Activated CD4-positive, CD25-positive, alpha-beta regulatory T cell (primary cell): ENCODE data around the gene ACSS2.

Source experiments
- DNase-seq, 4 experiments: peaks; one replicate each; lab custom pipeline; 2025; lab: John Stamatoyannopoulos, UW

Gene ACSS2

GRCh38 chr20:34876406-34877282 is at the start of gene ACSS2:
Gene ACSS2 (plus strand): TSS chr20:34876612. CDS start chr20:34876646, 34 bp downstream.
- peak; percentile 87 to 97 (median 92) for DNase-seq

GRCh38 chr20:34829191-34829590 is 47.2 kb upstream of the ACSS2 start:
- DNase-seq, result no peak

- no peak for DNase-seq
Measured at GRCh38 chr20:34831936-34832335, 44.5 kb upstream of the ACSS2 start.

- no peak for DNase-seq
Measured at GRCh38 chr20:34834459-34834893, 41.9 kb upstream of the ACSS2 start.

- no peak for DNase-seq
Measured at GRCh38 chr20:34842143-34842542, 34.3 kb upstream of the ACSS2 start.

- DNase-seq, result no peak
Measured at GRCh38 chr20:34843421-34843820, 33.0 kb upstream of the ACSS2 start.

GRCh38 chr20:34848597-34848996 is 27.8 kb upstream of the ACSS2 start:
- no peak for DNase-seq

- DNase-seq, result no peak
Measured at GRCh38 chr20:34849778-34850177, 26.6 kb upstream of the ACSS2 start.

- DNase-seq, result no peak
Measured at GRCh38 chr20:34850969-34851368, 25.4 kb upstream of the ACSS2 start.

- DNase-seq, result no peak
Measured at GRCh38 chr20:34852298-34852697, 24.1 kb upstream of the ACSS2 start.

- no peak for DNase-seq
Measured at GRCh38 chr20:34859367-34859766, 17.0 kb upstream of the ACSS2 start.

- no peak for DNase-seq
Measured at GRCh38 chr20:34859826-34860545, 16.4 kb upstream of the ACSS2 start.

GRCh38 chr20:34861386-34862084 is 14.9 kb upstream of the ACSS2 start:
- no peak for DNase-seq

- DNase-seq, result no peak
Measured at GRCh38 chr20:34862724-34863123, 13.7 kb upstream of the ACSS2 start.

GRCh38 chr20:34863421-34863965 is 12.9 kb upstream of the ACSS2 start:
- DNase-seq, result no peak

GRCh38 chr20:34864216-34864615 is 12.2 kb upstream of the ACSS2 start:
- no peak for DNase-seq

- DNase-seq, result no peak
Measured at GRCh38 chr20:34871320-34871926, 5.0 kb upstream of the ACSS2 start.

- DNase-seq, result no peak
Measured at GRCh38 chr20:34871966-34872621, 4.3 kb upstream of the ACSS2 start.

GRCh38 chr20:34872622-34873224 is 3.7 kb upstream of the ACSS2 start, which contains the start of gene GGT7:
Gene GGT7 (minus strand): TSS chr20:34872856. CDS start chr20:34872815, 41 bp downstream.
- peak; percentile 71 to 82 (median 79) for DNase-seq

- DNase-seq, result no peak
Measured at GRCh38 chr20:34873583-34874093, 2.8 kb upstream of the ACSS2 start.
